ENCODE data around the gene CAPN15.

CAPN15 gene

GRCh38 chr16:585351-585750, 57.8 kb downstream of the CAPN15 start:
- peak in 1 of 2 experiments; percentile 20 for DNase-seq (ENCODE audit: low read depth in 1 of 2, low spot score in 1 of 2)
- Histone ChIP-seq H3K27me3 (ENCODE audit: insufficient read depth, poor library complexity, severe bottlenecking) (no peaks in the 10 kb centered on the region), H3K27ac (replicated peaks) (no peak overlapping the region), H3K4me3 (replicated peaks; ENCODE audit: insufficient read depth, low read length) (no peak overlapping the region)
- TF ChIP-seq SPI1 (IDR thresholded peaks at IDR 0.05; ENCODE audit: borderline replicate concordance, low read depth) (no peak), REST (IDR thresholded peaks at IDR 0.05; ENCODE audit: insufficient replicate concordance, low read depth) (no peak), GABPA (IDR thresholded peaks at IDR 0.05; ENCODE audit: low read depth) (no peak), POLR2AphosphoS5 (IDR thresholded peaks at IDR 0.05; ENCODE audit: low read depth) (no peak), CTCF (IDR thresholded peaks at IDR 0.05; ENCODE audit: insufficient read depth, low read length) (no peak)

- Histone ChIP-seq H3K27ac (replicated peaks) (no peak overlapping the region), H3K4me3 (replicated peaks; ENCODE audit: insufficient read depth, low read length) (no peak overlapping the region), H3K27me3 (ENCODE audit: insufficient read depth, poor library complexity, severe bottlenecking) (no peaks in the 10 kb centered on the region)
- no peak for DNase-seq (ENCODE audit: low read depth in 1 of 2, low spot score in 1 of 2)
- no peak for TF ChIP-seq POLR2AphosphoS5 (IDR thresholded peaks at IDR 0.05; ENCODE audit: low read depth)
Observed at GRCh38 chr16:586047-586644, 58.6 kb downstream of the CAPN15 start.

GRCh38 chr16:586645-587590, 59.4 kb downstream of the CAPN15 start:
- no peaks in the 10 kb centered on the region for H3K27me3 ChIP-seq (ENCODE audit: insufficient read depth, poor library complexity, severe bottlenecking)
- no peak overlapping the region for H3K4me3 ChIP-seq (replicated peaks; ENCODE audit: insufficient read depth, low read length)
- TF ChIP-seq POLR2AphosphoS5 (IDR thresholded peaks at IDR 0.05; ENCODE audit: low read depth) (peak; percentile 35), REST (IDR thresholded peaks at IDR 0.05; ENCODE audit: insufficient replicate concordance, low read depth) (no peak)
- no peak for DNase-seq (ENCODE audit: low read depth in 1 of 2, low spot score in 1 of 2)
- no peak overlapping the region for H3K27ac ChIP-seq (replicated peaks)

- Histone ChIP-seq H3K27ac (replicated peaks) (peak overlapping the region; percentile 98), H3K4me3 (replicated peaks; ENCODE audit: insufficient read depth, low read length) (peak overlapping the region; percentile 56), H3K27me3 (ENCODE audit: insufficient read depth, poor library complexity, severe bottlenecking) (no peaks in the 10 kb centered on the region)
- no peak for TF ChIP-seq REST (IDR thresholded peaks at IDR 0.05; ENCODE audit: insufficient replicate concordance, low read depth)
- TF ChIP-seq GABPA (IDR thresholded peaks at IDR 0.05; ENCODE audit: low read depth): no peak
- TF ChIP-seq SPI1 (IDR thresholded peaks at IDR 0.05; ENCODE audit: borderline replicate concordance, low read depth): no peak
- no peak for TF ChIP-seq POLR2AphosphoS5 (IDR thresholded peaks at IDR 0.05; ENCODE audit: low read depth)
- TF ChIP-seq CTCF (IDR thresholded peaks at IDR 0.05; ENCODE audit: insufficient read depth, low read length): no peak
- DNase-seq (ENCODE audit: low read depth in 1 of 2, low spot score in 1 of 2): peak; percentile 51 to 77
Observed at GRCh38 chr16:588639-588888, 61.1 kb downstream of the CAPN15 start.

All from HL-60 (cell line).